LoVo (cell line): Measurements from ENCODE around the gene POLR3B.
"Not testable (repeated sequence)": the region's sequence is repeated elsewhere in the genome, so short reads cannot be mapped to it uniquely, and the experiment has no call there.

Source experiments
- DNase-seq: peaks from one replicate; pipeline ENCODE4 v3.0.0-alpha.2; 2016; ENCODE audit warnings: low spot score

Gene POLR3B

GRCh38 chr12:106357549-106358395 lies at the start of gene POLR3B:
Gene POLR3B (plus strand): TSS chr12:106357748. CDS start chr12:106357880, 132 bp downstream.
- peak; percentile 99 for DNase-seq

- no peak for DNase-seq
Measured at GRCh38 chr12:106308121-106308520, 49.4 kb upstream of the POLR3B start.

- no peak for DNase-seq
Measured at GRCh38 chr12:106308611-106309010, 48.9 kb upstream of the POLR3B start.

GRCh38 chr12:106309671-106310505 lies 47.7 kb upstream of the POLR3B start:
- DNase-seq: no peak

GRCh38 chr12:106310687-106311086 lies 46.9 kb upstream of the POLR3B start:
- DNase-seq: no peak

- no peak for DNase-seq
Measured at GRCh38 chr12:106311139-106311538, 46.4 kb upstream of the POLR3B start.

- not testable (repeated sequence) for DNase-seq
Measured at GRCh38 chr12:106313413-106313812, 44.1 kb upstream of the POLR3B start.

- no peak for DNase-seq
Measured at GRCh38 chr12:106315523-106315922, 42.0 kb upstream of the POLR3B start.

- no peak for DNase-seq
Measured at GRCh38 chr12:106317406-106318082, 40.0 kb upstream of the POLR3B start.

- DNase-seq: no peak
Measured at GRCh38 chr12:106321139-106321850, 36.3 kb upstream of the POLR3B start.

- DNase-seq: no peak
Measured at GRCh38 chr12:106323537-106323936, 34.0 kb upstream of the POLR3B start.

- no peak for DNase-seq
Measured at GRCh38 chr12:106327309-106327869, 30.2 kb upstream of the POLR3B start.

- DNase-seq: no peak
Measured at GRCh38 chr12:106328735-106329134, 28.8 kb upstream of the POLR3B start.

- DNase-seq: no peak
Measured at GRCh38 chr12:106329231-106329982, 28.1 kb upstream of the POLR3B start.

GRCh38 chr12:106331599-106331998 lies 25.9 kb upstream of the POLR3B start:
- DNase-seq: no peak

- DNase-seq: no peak
Measured at GRCh38 chr12:106332536-106332935, 25.0 kb upstream of the POLR3B start.

- DNase-seq: no peak
Measured at GRCh38 chr12:106333010-106333409, 24.5 kb upstream of the POLR3B start.

GRCh38 chr12:106333756-106334155 lies 23.8 kb upstream of the POLR3B start:
- no peak for DNase-seq

GRCh38 chr12:106341086-106341877 lies 16.3 kb upstream of the POLR3B start:
- DNase-seq: no peak
